ENCODE data around the gene ATP8A2. TPM values are rescaled to one million over a fixed set of nuclear protein-coding genes. Genes with fewer than 3 reads are reported as not detected.

The ATP8A2 gene
- total RNA-seq, 1 experiment from 2014 or later, result 5.2 TPM

DNA sequence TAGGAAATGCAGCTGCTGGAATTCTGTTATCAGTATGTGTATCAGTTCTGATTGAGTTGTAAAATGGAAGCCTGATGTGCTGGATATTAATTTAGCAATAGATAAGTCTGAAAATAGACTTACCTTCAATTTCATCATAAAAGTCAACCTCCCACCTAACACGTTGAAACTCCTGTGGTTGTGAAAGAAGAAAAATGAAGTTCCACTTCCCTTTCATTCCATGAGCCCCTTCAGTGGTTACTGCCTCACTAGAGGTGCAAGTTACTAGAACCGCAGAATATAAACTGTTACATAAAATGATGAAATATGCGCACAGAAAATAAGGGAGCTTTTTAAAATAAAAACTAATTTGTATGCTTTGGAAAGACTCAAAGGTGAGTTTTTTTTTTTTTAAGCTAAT lies 430.8 kb downstream of the ATP8A2 start (continued):
- no peak for TF ChIP-seq FOXK1 (CRISPR knock-in tag; IDR thresholded peaks at IDR 0.05)
- TF ChIP-seq, protein P1, sequence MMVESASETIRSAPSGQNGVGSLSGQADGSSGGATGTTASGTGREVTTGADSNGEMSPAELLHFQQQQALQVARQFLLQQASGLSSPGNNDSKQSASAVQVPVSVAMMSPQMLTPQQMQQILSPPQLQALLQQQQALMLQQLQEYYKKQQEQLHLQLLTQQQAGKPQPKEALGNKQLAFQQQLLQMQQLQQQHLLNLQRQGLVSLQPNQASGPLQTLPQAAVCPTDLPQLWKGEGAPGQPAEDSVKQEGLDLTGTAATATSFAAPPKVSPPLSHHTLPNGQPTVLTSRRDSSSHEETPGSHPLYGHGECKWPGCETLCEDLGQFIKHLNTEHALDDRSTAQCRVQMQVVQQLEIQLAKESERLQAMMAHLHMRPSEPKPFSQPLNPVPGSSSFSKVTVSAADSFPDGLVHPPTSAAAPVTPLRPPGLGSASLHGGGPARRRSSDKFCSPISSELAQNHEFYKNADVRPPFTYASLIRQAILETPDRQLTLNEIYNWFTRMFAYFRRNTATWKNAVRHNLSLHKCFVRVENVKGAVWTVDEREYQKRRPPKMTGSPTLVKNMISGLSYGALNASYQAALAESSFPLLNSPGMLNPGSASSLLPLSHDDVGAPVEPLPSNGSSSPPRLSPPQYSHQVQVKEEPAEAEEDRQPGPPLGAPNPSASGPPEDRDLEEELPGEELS (CRISPR knock-in tag; IDR thresholded peaks at IDR 0.05), result no peak
- no peak for TF ChIP-seq ZNF671 (CRISPR knock-in tag; IDR thresholded peaks at IDR 0.05)
- TF ChIP-seq SMAD4 (CRISPR knock-in tag; IDR thresholded peaks at IDR 0.05), result no peak
- TF ChIP-seq, protein P2, sequence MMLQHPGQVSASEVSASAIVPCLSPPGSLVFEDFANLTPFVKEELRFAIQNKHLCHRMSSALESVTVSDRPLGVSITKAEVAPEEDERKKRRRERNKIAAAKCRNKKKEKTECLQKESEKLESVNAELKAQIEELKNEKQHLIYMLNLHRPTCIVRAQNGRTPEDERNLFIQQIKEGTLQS (CRISPR knock-in tag; conservative IDR thresholded peaks at IDR 0.05), result no peak
- TF ChIP-seq ZNF121 (CRISPR knock-in tag; IDR thresholded peaks at IDR 0.05), result no peak
- TF ChIP-seq, protein P3, sequence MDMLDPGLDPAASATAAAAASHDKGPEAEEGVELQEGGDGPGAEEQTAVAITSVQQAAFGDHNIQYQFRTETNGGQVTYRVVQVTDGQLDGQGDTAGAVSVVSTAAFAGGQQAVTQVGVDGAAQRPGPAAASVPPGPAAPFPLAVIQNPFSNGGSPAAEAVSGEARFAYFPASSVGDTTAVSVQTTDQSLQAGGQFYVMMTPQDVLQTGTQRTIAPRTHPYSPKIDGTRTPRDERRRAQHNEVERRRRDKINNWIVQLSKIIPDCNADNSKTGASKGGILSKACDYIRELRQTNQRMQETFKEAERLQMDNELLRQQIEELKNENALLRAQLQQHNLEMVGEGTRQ (CRISPR knock-in tag; IDR thresholded peaks at IDR 0.05), result no peak
- no peak for TF ChIP-seq NFATC4 (CRISPR knock-in tag; IDR thresholded peaks at IDR 0.05)
- no peak for TF ChIP-seq ZNF138 (CRISPR knock-in tag; conservative IDR thresholded peaks at IDR 0.05)
- TF ChIP-seq ZNF219 (CRISPR knock-in tag; IDR thresholded peaks at IDR 0.05; ENCODE audit: borderline replicate concordance), result no peak

DNA sequence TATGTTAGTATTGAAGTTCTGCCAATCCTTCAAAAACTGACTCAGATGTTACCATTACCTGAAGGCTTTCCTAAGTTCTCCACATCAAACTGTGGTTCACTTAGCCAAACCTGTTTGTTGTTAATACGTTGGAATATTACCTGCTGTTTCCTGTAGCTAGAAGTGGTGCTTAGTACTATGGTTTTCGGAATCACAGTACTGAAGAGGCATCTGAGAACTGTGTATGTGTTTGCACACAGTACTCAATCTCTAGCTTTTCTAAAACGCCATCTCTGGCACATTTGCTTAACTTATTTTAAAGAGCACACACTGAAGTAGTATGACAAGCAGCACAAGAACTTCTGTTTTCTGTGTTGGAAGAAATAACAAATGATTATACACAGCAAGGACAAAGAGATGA lies 431.9 kb downstream of the ATP8A2 start:
- DNase-seq (ENCODE audit: low spot score), result no peak
- ATAC-seq, result no peak
- CTCF ChIA-PET, result interaction anchor here (1.9 kb wide), 1 partner anchor 233 kb away, joined by 5 read pairs; no protein-coding TSS in a partner anchor
- Mint-ChIP-seq H3K27ac (no peak overlapping the region), H3K27me3 (ENCODE audit: low read depth) (no peaks in the 10 kb centered on the region), H3K4me3 (no peak overlapping the region), H3K9me3 (no peaks in the 10 kb centered on the region), H3K36me3 (no peaks in the 10 kb centered on the region), H3K4me1 (peaks cover 5% of the 10 kb centered on the region)
- POLR2A ChIA-PET, result no interaction called here
- TF ChIP-seq ELF4 (CRISPR knock-in tag; IDR thresholded peaks at IDR 0.05; ENCODE audit: low read depth) (no peak), TCF7 (CRISPR knock-in tag; IDR thresholded peaks at IDR 0.05; ENCODE audit: low read depth) (no peak), HMGA2 (CRISPR knock-in tag; IDR thresholded peaks at IDR 0.05) (no peak), GRHL2 (CRISPR knock-in tag; IDR thresholded peaks at IDR 0.05; ENCODE audit: insufficient replicate concordance, severe bottlenecking) (no peak)
- TF ChIP-seq, protein P4, sequence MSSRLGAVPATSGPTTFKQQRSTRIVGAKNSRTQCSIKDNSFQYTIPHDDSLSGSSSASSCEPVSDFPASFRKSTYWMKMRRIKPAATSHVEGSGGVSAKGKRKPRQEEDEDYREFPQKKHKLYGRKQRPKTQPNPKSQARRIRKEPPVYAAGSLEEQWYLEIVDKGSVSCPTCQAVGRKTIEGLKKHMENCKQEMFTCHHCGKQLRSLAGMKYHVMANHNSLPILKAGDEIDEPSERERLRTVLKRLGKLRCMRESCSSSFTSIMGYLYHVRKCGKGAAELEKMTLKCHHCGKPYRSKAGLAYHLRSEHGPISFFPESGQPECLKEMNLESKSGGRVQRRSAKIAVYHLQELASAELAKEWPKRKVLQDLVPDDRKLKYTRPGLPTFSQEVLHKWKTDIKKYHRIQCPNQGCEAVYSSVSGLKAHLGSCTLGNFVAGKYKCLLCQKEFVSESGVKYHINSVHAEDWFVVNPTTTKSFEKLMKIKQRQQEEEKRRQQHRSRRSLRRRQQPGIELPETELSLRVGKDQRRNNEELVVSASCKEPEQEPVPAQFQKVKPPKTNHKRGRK (CRISPR knock-in tag; IDR thresholded peaks at IDR 0.05; ENCODE audit: borderline replicate concordance), result no peak
- TF ChIP-seq, protein P3 (CRISPR knock-in tag; IDR thresholded peaks at IDR 0.05), result no peak
- TF ChIP-seq, protein P5, sequence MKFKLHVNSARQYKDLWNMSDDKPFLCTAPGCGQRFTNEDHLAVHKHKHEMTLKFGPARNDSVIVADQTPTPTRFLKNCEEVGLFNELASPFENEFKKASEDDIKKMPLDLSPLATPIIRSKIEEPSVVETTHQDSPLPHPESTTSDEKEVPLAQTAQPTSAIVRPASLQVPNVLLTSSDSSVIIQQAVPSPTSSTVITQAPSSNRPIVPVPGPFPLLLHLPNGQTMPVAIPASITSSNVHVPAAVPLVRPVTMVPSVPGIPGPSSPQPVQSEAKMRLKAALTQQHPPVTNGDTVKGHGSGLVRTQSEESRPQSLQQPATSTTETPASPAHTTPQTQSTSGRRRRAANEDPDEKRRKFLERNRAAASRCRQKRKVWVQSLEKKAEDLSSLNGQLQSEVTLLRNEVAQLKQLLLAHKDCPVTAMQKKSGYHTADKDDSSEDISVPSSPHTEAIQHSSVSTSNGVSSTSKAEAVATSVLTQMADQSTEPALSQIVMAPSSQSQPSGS (CRISPR knock-in tag; IDR thresholded peaks at IDR 0.05; ENCODE audit: borderline replicate concordance, low read depth), result no peak
- TF ChIP-seq, protein P1 (CRISPR knock-in tag; IDR thresholded peaks at IDR 0.05), result no peak
- TF ChIP-seq, protein P6, sequence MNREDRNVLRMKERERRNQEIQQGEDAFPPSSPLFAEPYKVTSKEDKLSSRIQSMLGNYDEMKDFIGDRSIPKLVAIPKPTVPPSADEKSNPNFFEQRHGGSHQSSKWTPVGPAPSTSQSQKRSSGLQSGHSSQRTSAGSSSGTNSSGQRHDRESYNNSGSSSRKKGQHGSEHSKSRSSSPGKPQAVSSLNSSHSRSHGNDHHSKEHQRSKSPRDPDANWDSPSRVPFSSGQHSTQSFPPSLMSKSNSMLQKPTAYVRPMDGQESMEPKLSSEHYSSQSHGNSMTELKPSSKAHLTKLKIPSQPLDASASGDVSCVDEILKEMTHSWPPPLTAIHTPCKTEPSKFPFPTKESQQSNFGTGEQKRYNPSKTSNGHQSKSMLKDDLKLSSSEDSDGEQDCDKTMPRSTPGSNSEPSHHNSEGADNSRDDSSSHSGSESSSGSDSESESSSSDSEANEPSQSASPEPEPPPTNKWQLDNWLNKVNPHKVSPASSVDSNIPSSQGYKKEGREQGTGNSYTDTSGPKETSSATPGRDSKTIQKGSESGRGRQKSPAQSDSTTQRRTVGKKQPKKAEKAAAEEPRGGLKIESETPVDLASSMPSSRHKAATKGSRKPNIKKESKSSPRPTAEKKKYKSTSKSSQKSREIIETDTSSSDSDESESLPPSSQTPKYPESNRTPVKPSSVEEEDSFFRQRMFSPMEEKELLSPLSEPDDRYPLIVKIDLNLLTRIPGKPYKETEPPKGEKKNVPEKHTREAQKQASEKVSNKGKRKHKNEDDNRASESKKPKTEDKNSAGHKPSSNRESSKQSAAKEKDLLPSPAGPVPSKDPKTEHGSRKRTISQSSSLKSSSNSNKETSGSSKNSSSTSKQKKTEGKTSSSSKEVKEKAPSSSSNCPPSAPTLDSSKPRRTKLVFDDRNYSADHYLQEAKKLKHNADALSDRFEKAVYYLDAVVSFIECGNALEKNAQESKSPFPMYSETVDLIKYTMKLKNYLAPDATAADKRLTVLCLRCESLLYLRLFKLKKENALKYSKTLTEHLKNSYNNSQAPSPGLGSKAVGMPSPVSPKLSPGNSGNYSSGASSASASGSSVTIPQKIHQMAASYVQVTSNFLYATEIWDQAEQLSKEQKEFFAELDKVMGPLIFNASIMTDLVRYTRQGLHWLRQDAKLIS (CRISPR knock-in tag; IDR thresholded peaks at IDR 0.05; ENCODE audit: borderline replicate concordance), result no peak
- TF ChIP-seq, protein P7, sequence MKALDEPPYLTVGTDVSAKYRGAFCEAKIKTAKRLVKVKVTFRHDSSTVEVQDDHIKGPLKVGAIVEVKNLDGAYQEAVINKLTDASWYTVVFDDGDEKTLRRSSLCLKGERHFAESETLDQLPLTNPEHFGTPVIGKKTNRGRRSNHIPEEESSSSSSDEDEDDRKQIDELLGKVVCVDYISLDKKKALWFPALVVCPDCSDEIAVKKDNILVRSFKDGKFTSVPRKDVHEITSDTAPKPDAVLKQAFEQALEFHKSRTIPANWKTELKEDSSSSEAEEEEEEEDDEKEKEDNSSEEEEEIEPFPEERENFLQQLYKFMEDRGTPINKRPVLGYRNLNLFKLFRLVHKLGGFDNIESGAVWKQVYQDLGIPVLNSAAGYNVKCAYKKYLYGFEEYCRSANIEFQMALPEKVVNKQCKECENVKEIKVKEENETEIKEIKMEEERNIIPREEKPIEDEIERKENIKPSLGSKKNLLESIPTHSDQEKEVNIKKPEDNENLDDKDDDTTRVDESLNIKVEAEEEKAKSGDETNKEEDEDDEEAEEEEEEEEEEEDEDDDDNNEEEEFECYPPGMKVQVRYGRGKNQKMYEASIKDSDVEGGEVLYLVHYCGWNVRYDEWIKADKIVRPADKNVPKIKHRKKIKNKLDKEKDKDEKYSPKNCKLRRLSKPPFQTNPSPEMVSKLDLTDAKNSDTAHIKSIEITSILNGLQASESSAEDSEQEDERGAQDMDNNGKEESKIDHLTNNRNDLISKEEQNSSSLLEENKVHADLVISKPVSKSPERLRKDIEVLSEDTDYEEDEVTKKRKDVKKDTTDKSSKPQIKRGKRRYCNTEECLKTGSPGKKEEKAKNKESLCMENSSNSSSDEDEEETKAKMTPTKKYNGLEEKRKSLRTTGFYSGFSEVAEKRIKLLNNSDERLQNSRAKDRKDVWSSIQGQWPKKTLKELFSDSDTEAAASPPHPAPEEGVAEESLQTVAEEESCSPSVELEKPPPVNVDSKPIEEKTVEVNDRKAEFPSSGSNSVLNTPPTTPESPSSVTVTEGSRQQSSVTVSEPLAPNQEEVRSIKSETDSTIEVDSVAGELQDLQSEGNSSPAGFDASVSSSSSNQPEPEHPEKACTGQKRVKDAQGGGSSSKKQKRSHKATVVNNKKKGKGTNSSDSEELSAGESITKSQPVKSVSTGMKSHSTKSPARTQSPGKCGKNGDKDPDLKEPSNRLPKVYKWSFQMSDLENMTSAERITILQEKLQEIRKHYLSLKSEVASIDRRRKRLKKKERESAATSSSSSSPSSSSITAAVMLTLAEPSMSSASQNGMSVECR (CRISPR knock-in tag; IDR thresholded peaks at IDR 0.05; ENCODE audit: borderline replicate concordance), result no peak

All from WTC11 (cell line).